ENCODE measurements around the gene CD8B2. TPM values are rescaled to one million over a fixed set of nuclear protein-coding genes. Genes with fewer than 3 reads are reported as not detected.
"Not testable (repeated sequence)": the region's sequence is repeated elsewhere in the genome, so short reads cannot be mapped to it uniquely, and the experiment has no call there.

The CD8B2 gene
- total RNA-seq, 1 experiment from 2014 or later: not detected

- ChIA-PET POLR2A (no interaction called here), CTCF (interaction anchor here (1.0 kb wide), 1 partner anchor 16 kb away, joined by 4 read pairs; no protein-coding TSS in a partner anchor)
- no peak overlapping the region for H3K27ac Mint-ChIP-seq
Measured at GRCh38 chr2:106566050-106566449, 78.9 kb downstream of the CD8B2 start.

DNA sequence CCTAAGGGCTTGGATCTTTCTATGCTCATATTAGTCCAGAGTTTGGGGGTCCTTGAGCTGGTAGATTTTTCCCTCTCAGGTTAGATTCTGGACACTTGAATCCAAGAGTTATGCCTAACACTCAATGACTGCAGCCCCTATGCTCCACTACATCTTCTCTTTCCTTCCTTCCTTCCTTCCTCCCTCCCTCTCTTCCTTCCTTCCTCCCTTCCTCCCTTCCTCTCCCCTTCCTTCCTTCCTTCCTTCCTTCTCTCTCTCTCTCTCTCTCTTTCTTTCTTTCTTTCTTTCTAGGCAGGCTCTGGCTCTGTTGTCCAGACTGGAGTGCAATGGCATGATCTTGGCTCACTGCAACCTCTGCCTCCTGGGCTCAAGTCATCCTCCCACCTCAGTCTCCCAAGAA, 79.3 kb downstream of the CD8B2 start:
- ChIA-PET CTCF (interaction anchor here (0.8 to 0.9 kb wide), 2 partner anchors 16 to 462 kb away, joined by 3 to 6 read pairs; no protein-coding TSS in a partner anchor), POLR2A (interaction anchor here (0.7 kb wide), 1 partner anchor 19 kb away, joined by 7 read pairs; no protein-coding TSS in a partner anchor)

More at GRCh38 chr2:106566050-106566449, 78.9 kb downstream of the CD8B2 start:
- no peak overlapping the region for H3K4me3 Mint-ChIP-seq
- TF ChIP-seq ETV6 (CRISPR knock-in tag; IDR thresholded peaks at IDR 0.05) (no peak), AFF4 (CRISPR knock-in tag; IDR thresholded peaks at IDR 0.05; ENCODE audit: borderline replicate concordance) (no peak), HMGA2 (CRISPR knock-in tag; IDR thresholded peaks at IDR 0.05) (no peak)
- TF ChIP-seq, protein P1, sequence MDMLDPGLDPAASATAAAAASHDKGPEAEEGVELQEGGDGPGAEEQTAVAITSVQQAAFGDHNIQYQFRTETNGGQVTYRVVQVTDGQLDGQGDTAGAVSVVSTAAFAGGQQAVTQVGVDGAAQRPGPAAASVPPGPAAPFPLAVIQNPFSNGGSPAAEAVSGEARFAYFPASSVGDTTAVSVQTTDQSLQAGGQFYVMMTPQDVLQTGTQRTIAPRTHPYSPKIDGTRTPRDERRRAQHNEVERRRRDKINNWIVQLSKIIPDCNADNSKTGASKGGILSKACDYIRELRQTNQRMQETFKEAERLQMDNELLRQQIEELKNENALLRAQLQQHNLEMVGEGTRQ (CRISPR knock-in tag; IDR thresholded peaks at IDR 0.05): peak; percentile 35; the same call in 1 of the 2 replicates
- H3K27me3 Mint-ChIP-seq (ENCODE audit: low read depth): no peaks in the 10 kb centered on the region
- DNase-seq (ENCODE audit: low spot score) (no peak), ATAC-seq (no peak)
- peaks cover 2% of the 10 kb centered on the region; the same call in 1 of the 2 replicates for H3K4me1 Mint-ChIP-seq
- no peaks in the 10 kb centered on the region for H3K9me3 Mint-ChIP-seq
- H3K36me3 Mint-ChIP-seq: no peaks in the 10 kb centered on the region

DNA sequence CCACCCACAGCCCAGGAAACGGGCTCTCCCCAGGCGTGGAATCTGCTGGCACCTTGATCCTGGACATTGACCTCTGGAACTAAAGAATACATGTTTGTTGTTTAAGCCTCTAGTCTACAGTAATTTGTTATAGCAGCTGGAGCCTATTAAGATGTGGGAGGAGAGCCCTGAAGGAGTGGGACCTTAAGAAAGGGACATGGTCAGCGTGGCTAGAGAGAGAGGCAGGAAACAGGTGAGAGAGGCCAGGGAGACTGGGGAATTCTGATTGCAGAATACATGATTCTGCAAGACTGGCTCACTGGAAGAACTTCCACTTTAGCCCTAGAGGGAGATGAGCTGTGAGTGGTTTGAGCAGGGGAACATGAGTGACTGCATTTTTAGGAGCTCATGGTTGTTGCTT, 83.2 kb downstream of the CD8B2 start:
- no peaks in the 10 kb centered on the region for H3K9me3 Mint-ChIP-seq
- no peaks in the 10 kb centered on the region for H3K36me3 Mint-ChIP-seq
- no peaks in the 10 kb centered on the region for H3K27me3 Mint-ChIP-seq (ENCODE audit: low read depth)
- ChIA-PET CTCF (interaction anchor here (1.0 to 1.4 kb wide), 3 partner anchors 12 to 17 kb away, joined by 4 to 9 read pairs (median 4); no protein-coding TSS in a partner anchor), POLR2A (no interaction called here)
- no peak overlapping the region for H3K27ac Mint-ChIP-seq
- 0 out of 2 replicates have a peak, but pooled peaks cover 2% of the 10 kb centered on the region for H3K4me1 Mint-ChIP-seq
- ATAC-seq (no peak), DNase-seq (ENCODE audit: low spot score) (no peak)
- TF ChIP-seq MYBL2 (CRISPR knock-in tag; IDR thresholded peaks at IDR 0.05) (no peak), PRRX2 (CRISPR knock-in tag; IDR thresholded peaks at IDR 0.05) (no peak), CREM (CRISPR knock-in tag; IDR thresholded peaks at IDR 0.05) (no peak), ZNF317 (CRISPR knock-in tag; IDR thresholded peaks at IDR 0.05; ENCODE audit: borderline replicate concordance, low read depth) (no peak), SP1 (CRISPR knock-in tag; conservative IDR thresholded peaks at IDR 0.05) (no peak), MAX (CRISPR knock-in tag; IDR thresholded peaks at IDR 0.05) (no peak), ZNF671 (CRISPR knock-in tag; IDR thresholded peaks at IDR 0.05) (no peak), ZSCAN18 (CRISPR knock-in tag; IDR thresholded peaks at IDR 0.05) (no peak), ZNF138 (CRISPR knock-in tag; conservative IDR thresholded peaks at IDR 0.05) (no peak), CDX4 (CRISPR knock-in tag; IDR thresholded peaks at IDR 0.05; ENCODE audit: borderline replicate concordance) (no peak), FOXJ3 (CRISPR knock-in tag; IDR thresholded peaks at IDR 0.05; ENCODE audit: borderline replicate concordance) (no peak), OVOL2 (CRISPR knock-in tag; IDR thresholded peaks at IDR 0.05; ENCODE audit: borderline replicate concordance) (no peak), JUN (CRISPR knock-in tag; IDR thresholded peaks at IDR 0.05) (no peak), E2F5 (CRISPR knock-in tag; IDR thresholded peaks at IDR 0.05) (no peak), ZNF263 (CRISPR knock-in tag; IDR thresholded peaks at IDR 0.05; ENCODE audit: low read depth) (no peak)
- TF ChIP-seq, protein P1 (CRISPR knock-in tag; IDR thresholded peaks at IDR 0.05): no peak
- no peak overlapping the region for H3K4me3 Mint-ChIP-seq

More for the DNA sequence above, 79.3 kb downstream of the CD8B2 start:
- ATAC-seq; H3K27ac Mint-ChIP-seq; H3K4me3 Mint-ChIP-seq; H3K9me3 Mint-ChIP-seq; H3K4me1 Mint-ChIP-seq; H3K27me3 Mint-ChIP-seq (ENCODE audit: low read depth); H3K36me3 Mint-ChIP-seq; DNase-seq (ENCODE audit: low spot score): not testable (repeated sequence)
